NCI-H146 treated with DMSO at 0.1 percent for 48 hours (cell line): ENCODE results near the gene PIK3R4.

ENCODE experiments used
- DNase-seq: peaks from one replicate; lab custom pipeline; 2025; ENCODE audit not compliant: unreplicated experiment; lab: John Stamatoyannopoulos, UW

The PIK3R4 gene

GRCh38 chr3:130746246-130747039 lies at the start of gene PIK3R4:
Gene PIK3R4 (minus strand): TSS chr3:130746829. CDS start chr3:130745218, 1,611 bp downstream.
- DNase-seq = peak; percentile 100

GRCh38 chr3:130795396-130795795 lies 48.8 kb upstream of the PIK3R4 start:
- DNase-seq = no peak

GRCh38 chr3:130792246-130792645 lies 45.6 kb upstream of the PIK3R4 start:
- no peak for DNase-seq

GRCh38 chr3:130789782-130790322 lies 43.2 kb upstream of the PIK3R4 start:
- DNase-seq = no peak

GRCh38 chr3:130787422-130788068 lies 40.9 kb upstream of the PIK3R4 start:
- peak; percentile 22 for DNase-seq

- DNase-seq = no peak
Measured at GRCh38 chr3:130786306-130786705, 39.7 kb upstream of the PIK3R4 start.

- peak; percentile 72 for DNase-seq
Measured at GRCh38 chr3:130783629-130784028, 37.0 kb upstream of the PIK3R4 start.

- DNase-seq = no peak
Measured at GRCh38 chr3:130779486-130779885, 32.9 kb upstream of the PIK3R4 start.

- peak; percentile 70 for DNase-seq
Measured at GRCh38 chr3:130779031-130779430, 32.4 kb upstream of the PIK3R4 start.

- no peak for DNase-seq
Measured at GRCh38 chr3:130773366-130773765, 26.7 kb upstream of the PIK3R4 start.

- DNase-seq = no peak
Measured at GRCh38 chr3:130772129-130772528, 25.5 kb upstream of the PIK3R4 start.

GRCh38 chr3:130770644-130771043 lies 24.0 kb upstream of the PIK3R4 start:
- DNase-seq = no peak

- no peak for DNase-seq
Measured at GRCh38 chr3:130761730-130762311, 15.2 kb upstream of the PIK3R4 start.

GRCh38 chr3:130760922-130761321 lies 14.3 kb upstream of the PIK3R4 start:
- DNase-seq = no peak

- DNase-seq = peak; percentile 83
Measured at GRCh38 chr3:130759692-130760338, 13.2 kb upstream of the PIK3R4 start.

GRCh38 chr3:130758624-130759369 lies 12.2 kb upstream of the PIK3R4 start:
- DNase-seq = no peak

- no peak for DNase-seq
Measured at GRCh38 chr3:130757611-130758150, 11.1 kb upstream of the PIK3R4 start.

- DNase-seq = no peak
Measured at GRCh38 chr3:130755666-130756065, 9.0 kb upstream of the PIK3R4 start.

GRCh38 chr3:130748981-130749380 lies 2.4 kb upstream of the PIK3R4 start:
- no peak for DNase-seq

- no peak for DNase-seq
Measured at GRCh38 chr3:130748467-130748861, 1.8 kb upstream of the PIK3R4 start.
